ENCODE measurements around the gene TATDN2. TPM values are rescaled to one million over a fixed set of nuclear protein-coding genes. Genes with fewer than 3 reads are reported as not detected.

TATDN2 gene
- total RNA-seq, 1 donor from 2014 or later = 34.5 TPM

DNA sequence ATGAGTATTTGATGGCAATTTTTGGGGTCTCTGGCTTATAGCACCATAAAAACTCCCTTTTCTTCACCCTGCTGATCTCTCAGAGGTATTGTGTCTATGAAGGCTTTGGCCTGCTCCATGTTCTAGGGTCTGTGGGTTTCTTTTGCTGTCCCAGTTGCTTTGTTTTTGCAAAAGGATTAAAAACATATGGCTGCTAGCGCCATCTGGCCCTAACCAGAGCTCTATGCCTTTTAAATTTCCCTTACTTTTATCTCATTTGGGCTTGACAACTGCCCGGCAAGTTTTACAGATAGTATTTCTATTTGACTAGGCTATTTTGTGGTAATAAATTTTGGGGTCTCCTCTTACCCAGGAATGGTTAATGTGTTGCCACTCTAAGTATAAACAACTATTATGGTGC, 50.9 kb downstream of the TATDN2 start:
- H3K4me1 Mint-ChIP-seq (ENCODE audit: low read depth) = peaks cover 2% of the 10 kb centered on the region
- H3K9me3 Mint-ChIP-seq (ENCODE audit: low read depth) = no peaks in the 10 kb centered on the region
- H3K36me3 Mint-ChIP-seq (ENCODE audit: insufficient read depth) = peaks cover 29% of the 10 kb centered on the region
- no peak overlapping the region for H3K27ac Mint-ChIP-seq
- H3K27me3 Mint-ChIP-seq = no peaks in the 10 kb centered on the region
- DNase-seq (ENCODE audit: low spot score, unreplicated experiment) = no peak
- TF ChIP-seq, protein P1, sequence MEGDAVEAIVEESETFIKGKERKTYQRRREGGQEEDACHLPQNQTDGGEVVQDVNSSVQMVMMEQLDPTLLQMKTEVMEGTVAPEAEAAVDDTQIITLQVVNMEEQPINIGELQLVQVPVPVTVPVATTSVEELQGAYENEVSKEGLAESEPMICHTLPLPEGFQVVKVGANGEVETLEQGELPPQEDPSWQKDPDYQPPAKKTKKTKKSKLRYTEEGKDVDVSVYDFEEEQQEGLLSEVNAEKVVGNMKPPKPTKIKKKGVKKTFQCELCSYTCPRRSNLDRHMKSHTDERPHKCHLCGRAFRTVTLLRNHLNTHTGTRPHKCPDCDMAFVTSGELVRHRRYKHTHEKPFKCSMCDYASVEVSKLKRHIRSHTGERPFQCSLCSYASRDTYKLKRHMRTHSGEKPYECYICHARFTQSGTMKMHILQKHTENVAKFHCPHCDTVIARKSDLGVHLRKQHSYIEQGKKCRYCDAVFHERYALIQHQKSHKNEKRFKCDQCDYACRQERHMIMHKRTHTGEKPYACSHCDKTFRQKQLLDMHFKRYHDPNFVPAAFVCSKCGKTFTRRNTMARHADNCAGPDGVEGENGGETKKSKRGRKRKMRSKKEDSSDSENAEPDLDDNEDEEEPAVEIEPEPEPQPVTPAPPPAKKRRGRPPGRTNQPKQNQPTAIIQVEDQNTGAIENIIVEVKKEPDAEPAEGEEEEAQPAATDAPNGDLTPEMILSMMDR (IDR thresholded peaks at IDR 0.05; ENCODE audit: unreplicated experiment) = no peak
- no peak overlapping the region for H3K4me3 Mint-ChIP-seq (ENCODE audit: low read depth)

- no peak overlapping the region for H3K27ac Mint-ChIP-seq
- no peak overlapping the region for H3K4me3 Mint-ChIP-seq (ENCODE audit: low read depth)
- peaks cover 26% of the 10 kb centered on the region for H3K36me3 Mint-ChIP-seq (ENCODE audit: insufficient read depth)
Observed at GRCh38 chr3:10299679-10300078, 51.4 kb downstream of the TATDN2 start.

DNA sequence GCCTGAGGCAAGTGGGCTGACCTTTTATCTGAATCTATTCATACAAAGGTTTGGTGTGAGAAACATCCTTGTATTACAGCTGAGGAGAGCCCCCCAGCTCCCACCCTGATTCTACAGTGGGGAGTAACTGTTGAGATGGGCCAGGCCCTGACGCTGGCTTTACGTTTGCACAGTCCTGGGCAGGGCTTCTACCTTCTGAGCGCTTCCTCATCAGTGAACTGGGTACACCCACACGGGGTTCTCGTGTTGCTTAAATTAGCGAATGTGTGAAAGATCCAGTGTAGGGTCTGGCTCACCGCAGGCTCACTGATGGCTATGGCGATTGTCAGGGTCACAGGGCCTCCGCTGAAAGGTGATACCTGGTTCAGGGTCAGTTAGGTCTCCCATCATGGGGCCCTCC, 51.8 kb downstream of the TATDN2 start:
- no peak for DNase-seq (ENCODE audit: low spot score, unreplicated experiment)
- H3K27me3 Mint-ChIP-seq = no peaks in the 10 kb centered on the region
- no peaks in the 10 kb centered on the region for H3K9me3 Mint-ChIP-seq (ENCODE audit: low read depth)
- H3K36me3 Mint-ChIP-seq (ENCODE audit: insufficient read depth) = peaks cover 24% of the 10 kb centered on the region
- H3K4me3 Mint-ChIP-seq (ENCODE audit: low read depth) = no peak overlapping the region
- H3K4me1 Mint-ChIP-seq (ENCODE audit: low read depth) = no peaks in the 10 kb centered on the region
- TF ChIP-seq, protein P1 (IDR thresholded peaks at IDR 0.05; ENCODE audit: unreplicated experiment) = no peak
- no peak overlapping the region for H3K27ac Mint-ChIP-seq

More at GRCh38 chr3:10299679-10300078, 51.4 kb downstream of the TATDN2 start:
- TF ChIP-seq, protein P1 (IDR thresholded peaks at IDR 0.05; ENCODE audit: unreplicated experiment) = no peak
- Mint-ChIP-seq H3K4me1 (ENCODE audit: low read depth) (no peaks in the 10 kb centered on the region), H3K9me3 (ENCODE audit: low read depth) (no peaks in the 10 kb centered on the region), H3K27me3 (no peaks in the 10 kb centered on the region)
- no peak for DNase-seq (ENCODE audit: low spot score, unreplicated experiment)

DNA sequence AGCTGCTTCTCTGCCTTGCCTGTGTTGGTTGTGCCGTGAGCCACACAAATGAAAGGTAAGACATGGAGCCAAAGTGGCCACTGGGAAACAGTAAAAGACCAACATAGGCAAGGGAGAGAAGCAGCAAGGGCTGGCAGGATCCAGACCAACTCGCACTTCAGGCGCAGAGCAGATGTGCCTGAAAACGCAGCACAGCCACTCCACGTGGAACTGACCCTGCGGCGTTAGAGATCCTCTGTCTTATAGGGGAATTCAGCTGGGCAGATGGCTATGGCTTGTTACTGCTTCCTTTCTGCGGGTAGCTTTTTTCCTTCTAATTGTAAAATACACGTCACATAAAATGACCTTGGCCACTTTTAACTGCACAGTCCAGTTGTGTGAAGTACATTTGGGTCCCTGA, 54.8 kb downstream of the TATDN2 start:
- peaks cover 23% of the 10 kb centered on the region for H3K36me3 Mint-ChIP-seq (ENCODE audit: insufficient read depth)
- no peak for DNase-seq (ENCODE audit: low spot score, unreplicated experiment)
- TF ChIP-seq, protein P1 (IDR thresholded peaks at IDR 0.05; ENCODE audit: unreplicated experiment) = no peak
- no peak overlapping the region for H3K4me3 Mint-ChIP-seq (ENCODE audit: low read depth)
- H3K9me3 Mint-ChIP-seq (ENCODE audit: low read depth) = no peaks in the 10 kb centered on the region
- H3K27ac Mint-ChIP-seq = no peak overlapping the region
- no peaks in the 10 kb centered on the region for H3K4me1 Mint-ChIP-seq (ENCODE audit: low read depth)
- H3K27me3 Mint-ChIP-seq = no peaks in the 10 kb centered on the region

GRCh38 chr3:10303785-10304184, 55.5 kb downstream of the TATDN2 start:
- no peak for DNase-seq (ENCODE audit: low spot score, unreplicated experiment)
- no peaks in the 10 kb centered on the region for H3K27me3 Mint-ChIP-seq
- no peaks in the 10 kb centered on the region for H3K9me3 Mint-ChIP-seq (ENCODE audit: low read depth)
- no peaks in the 10 kb centered on the region for H3K4me1 Mint-ChIP-seq (ENCODE audit: low read depth)
- no peak overlapping the region for H3K4me3 Mint-ChIP-seq (ENCODE audit: low read depth)
- TF ChIP-seq, protein P1 (IDR thresholded peaks at IDR 0.05; ENCODE audit: unreplicated experiment) = no peak
- H3K36me3 Mint-ChIP-seq (ENCODE audit: insufficient read depth) = peaks cover 24% of the 10 kb centered on the region
- H3K27ac Mint-ChIP-seq = no peak overlapping the region

All from progenitor cell of endocrine pancreas (in vitro differentiated cells).